Left ventricle myocardium inferior (tissue), 1 donor: ENCODE data around the gene ZNHIT1. TPM values are rescaled to one million over a fixed set of nuclear protein-coding genes. Genes with fewer than 3 reads are reported as not detected.

Experiments used
- DNase-seq: peaks from one replicate; pipeline ENCODE4 v3.0.0-alpha.2; 2020
- H3K27ac ChIP-seq: fragments of 200-600 bp; replicated peaks from 2 replicates; pipeline ENCODE4 v1.8.0; 2021
- H3K27me3 ChIP-seq: fragments of 200-600 bp; 2 replicates; pipeline ENCODE4 v1.8.0; 2021; ENCODE audit warnings: low read depth
- H3K36me3 ChIP-seq: fragments of 200-600 bp; 2 replicates; pipeline ENCODE4 v1.8.0; 2021
- H3K4me1 ChIP-seq: fragments of 200-600 bp; 2 replicates; pipeline ENCODE4 v1.8.0; 2021
- H3K4me3 ChIP-seq: fragments of 200-600 bp; 2 replicates; pipeline ENCODE4 v1.8.0; 2021; ENCODE audit warnings: mild to moderate bottlenecking, moderate library complexity
- H3K9me3 ChIP-seq: fragments of 200-600 bp; replicated peaks from 2 replicates; pipeline ENCODE4 v1.8.0; 2021
- intact Hi-C: fragments of 100-400 bp; cut with micrococcal nuclease; formaldehyde crosslinking; loops from one replicate; pipeline ENCODE4 v1.11.0; 2022
- total RNA-seq: library from RNA; stranded (reverse); fragmentation: NEBNext Ultra II Directional; extraction: Animal tissue kit (Norgen Biotek cat#: 25700); gene quantifications from one replicate; pipeline ENCODE4 v1.2.1, GENCODE V29; 2021
- TF ChIP-seq, protein P1 (sequence below): fragments of 200-600 bp; IDR thresholded peaks from 2 replicates; pipeline ENCODE4 v1.8.0; 2021; ENCODE audit warnings: antibody characterized with exemption, mild to moderate bottlenecking, borderline replicate concordance
- donor health status: DM: no; HTN: yes; CAD: no; lungs with severe emphysema.

ZNHIT1 gene
- total RNA-seq, 1 donor from 2014 or later: 56.9 TPM

DNA sequence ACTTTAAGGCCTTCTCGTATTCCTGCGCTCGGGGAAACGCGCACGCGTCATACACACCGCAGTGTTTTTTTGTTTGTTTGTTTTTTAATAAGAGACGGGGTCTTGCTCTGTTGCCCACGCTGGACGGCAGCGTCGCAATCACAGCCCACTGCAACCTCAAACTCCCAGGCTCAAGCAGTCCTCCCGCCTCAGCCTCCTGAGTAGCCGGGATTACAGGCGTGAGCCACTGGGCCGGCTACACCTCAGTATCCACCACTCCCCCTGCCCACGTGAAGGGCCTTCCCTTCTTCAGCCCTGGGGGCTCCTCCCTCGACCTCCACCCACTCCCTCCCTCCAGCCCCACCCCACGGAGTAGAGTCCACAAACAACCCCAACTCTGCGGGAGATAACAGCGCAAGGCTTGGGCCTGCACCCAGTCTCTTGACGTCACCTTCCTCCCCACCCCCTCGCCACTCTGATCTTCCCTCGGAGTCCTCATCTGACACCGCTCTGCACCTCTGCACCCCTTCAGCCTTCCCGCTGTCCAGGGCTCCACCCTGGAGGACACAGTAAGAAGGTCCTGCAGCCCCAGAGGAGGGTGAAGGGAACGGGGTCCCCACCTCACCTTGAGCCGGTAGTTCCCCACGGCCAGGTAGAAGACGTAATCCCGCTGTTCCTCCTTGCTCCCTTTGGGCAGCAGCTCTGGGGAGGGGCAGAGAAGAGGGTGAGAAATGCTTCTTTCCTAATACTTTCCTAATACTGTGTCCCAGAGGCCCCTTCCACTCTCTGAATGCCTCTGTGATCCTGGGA is 22.5 kb downstream of the ZNHIT1 start:
- Histone ChIP-seq H3K27me3 (no peaks in the 10 kb centered on the region), H3K9me3 (no peaks in the 10 kb centered on the region), H3K4me1 (peaks cover 84% of the 10 kb centered on the region), H3K4me3 (no peak overlapping the region), H3K36me3 (peaks cover 26% of the 10 kb centered on the region), H3K27ac (peak overlapping the region; percentile 87)
- no peak for DNase-seq
- TF ChIP-seq, protein P1, sequence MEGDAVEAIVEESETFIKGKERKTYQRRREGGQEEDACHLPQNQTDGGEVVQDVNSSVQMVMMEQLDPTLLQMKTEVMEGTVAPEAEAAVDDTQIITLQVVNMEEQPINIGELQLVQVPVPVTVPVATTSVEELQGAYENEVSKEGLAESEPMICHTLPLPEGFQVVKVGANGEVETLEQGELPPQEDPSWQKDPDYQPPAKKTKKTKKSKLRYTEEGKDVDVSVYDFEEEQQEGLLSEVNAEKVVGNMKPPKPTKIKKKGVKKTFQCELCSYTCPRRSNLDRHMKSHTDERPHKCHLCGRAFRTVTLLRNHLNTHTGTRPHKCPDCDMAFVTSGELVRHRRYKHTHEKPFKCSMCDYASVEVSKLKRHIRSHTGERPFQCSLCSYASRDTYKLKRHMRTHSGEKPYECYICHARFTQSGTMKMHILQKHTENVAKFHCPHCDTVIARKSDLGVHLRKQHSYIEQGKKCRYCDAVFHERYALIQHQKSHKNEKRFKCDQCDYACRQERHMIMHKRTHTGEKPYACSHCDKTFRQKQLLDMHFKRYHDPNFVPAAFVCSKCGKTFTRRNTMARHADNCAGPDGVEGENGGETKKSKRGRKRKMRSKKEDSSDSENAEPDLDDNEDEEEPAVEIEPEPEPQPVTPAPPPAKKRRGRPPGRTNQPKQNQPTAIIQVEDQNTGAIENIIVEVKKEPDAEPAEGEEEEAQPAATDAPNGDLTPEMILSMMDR: no peak
- intact Hi-C loops: no loop called here

DNA sequence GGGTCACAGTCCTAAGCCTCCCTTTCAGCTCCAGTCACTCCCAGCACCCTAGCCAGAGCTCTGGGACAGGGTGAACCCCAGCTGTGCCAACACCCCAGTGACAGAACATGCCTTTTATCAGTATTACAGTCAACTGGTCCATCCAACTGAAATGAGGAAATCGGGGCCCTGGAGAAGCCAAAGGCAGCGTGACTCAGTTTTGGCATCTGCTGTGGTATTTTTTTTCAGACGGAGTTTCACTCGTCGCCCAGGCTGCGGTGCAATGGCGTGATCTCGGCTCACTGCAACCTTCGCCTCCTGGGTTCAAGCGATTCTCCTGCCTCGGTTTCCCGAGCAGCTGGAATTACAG is 23.0 kb downstream of the ZNHIT1 start:
- intact Hi-C loops: no loop called here
- Histone ChIP-seq H3K36me3 (peaks cover 26% of the 10 kb centered on the region), H3K9me3 (no peaks in the 10 kb centered on the region), H3K27ac (peak overlapping the region; percentile 87), H3K27me3 (no peaks in the 10 kb centered on the region), H3K4me1 (peaks cover 90% of the 10 kb centered on the region), H3K4me3 (no peak overlapping the region)
- TF ChIP-seq, protein P1: no peak
- no peak for DNase-seq

DNA sequence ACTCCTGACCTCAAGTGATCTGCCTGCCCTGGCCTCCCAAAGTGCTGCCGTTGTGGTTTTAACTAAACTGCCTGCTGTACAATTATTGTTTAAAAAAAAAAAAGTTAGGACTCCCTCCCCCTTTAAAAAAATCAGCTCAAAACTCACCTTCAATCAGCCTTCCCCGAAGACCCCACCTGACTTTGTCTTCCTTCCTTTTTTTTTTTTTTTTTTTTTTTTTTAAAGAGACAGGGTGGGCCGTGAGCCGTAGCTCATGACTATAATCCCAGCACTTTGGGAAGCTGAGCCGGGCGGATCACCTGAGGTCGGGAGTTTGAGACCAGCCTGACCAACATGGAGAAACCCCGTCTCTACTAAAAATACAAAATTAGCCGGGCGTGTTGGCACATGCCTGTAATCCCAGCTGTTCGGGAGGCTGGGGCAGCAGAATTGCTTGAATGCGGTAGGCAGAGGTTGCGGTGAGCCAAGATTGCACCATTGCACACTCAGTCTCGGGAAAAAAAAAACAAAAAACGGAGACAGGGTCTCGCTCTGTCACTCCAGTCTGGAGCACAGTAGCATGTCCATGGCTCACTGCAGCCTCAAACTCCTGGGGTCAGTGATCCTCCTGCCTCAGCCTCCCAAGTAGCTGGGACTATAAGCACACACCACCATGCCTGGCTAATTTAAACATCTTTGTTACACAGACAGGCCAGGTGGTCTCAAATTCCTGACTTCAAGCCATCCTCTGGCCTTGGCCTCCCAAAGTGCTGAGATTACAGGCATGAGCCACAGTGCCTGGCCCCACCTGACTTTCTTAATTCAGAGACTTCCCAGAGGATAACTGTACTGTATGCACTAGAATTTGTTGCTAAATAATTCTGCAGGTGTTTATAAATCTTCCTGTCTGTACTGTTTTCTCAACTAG is 23.7 kb downstream of the ZNHIT1 start:
- Histone ChIP-seq H3K4me3 (no peak overlapping the region), H3K27me3 (no peaks in the 10 kb centered on the region), H3K27ac (peak overlapping the region; percentile 21), H3K4me1 (peaks cover 96% of the 10 kb centered on the region), H3K9me3 (no peaks in the 10 kb centered on the region), H3K36me3 (peaks cover 26% of the 10 kb centered on the region)
- TF ChIP-seq, protein P1: no peak
- DNase-seq: no peak
- intact Hi-C loops: no loop called here

DNA sequence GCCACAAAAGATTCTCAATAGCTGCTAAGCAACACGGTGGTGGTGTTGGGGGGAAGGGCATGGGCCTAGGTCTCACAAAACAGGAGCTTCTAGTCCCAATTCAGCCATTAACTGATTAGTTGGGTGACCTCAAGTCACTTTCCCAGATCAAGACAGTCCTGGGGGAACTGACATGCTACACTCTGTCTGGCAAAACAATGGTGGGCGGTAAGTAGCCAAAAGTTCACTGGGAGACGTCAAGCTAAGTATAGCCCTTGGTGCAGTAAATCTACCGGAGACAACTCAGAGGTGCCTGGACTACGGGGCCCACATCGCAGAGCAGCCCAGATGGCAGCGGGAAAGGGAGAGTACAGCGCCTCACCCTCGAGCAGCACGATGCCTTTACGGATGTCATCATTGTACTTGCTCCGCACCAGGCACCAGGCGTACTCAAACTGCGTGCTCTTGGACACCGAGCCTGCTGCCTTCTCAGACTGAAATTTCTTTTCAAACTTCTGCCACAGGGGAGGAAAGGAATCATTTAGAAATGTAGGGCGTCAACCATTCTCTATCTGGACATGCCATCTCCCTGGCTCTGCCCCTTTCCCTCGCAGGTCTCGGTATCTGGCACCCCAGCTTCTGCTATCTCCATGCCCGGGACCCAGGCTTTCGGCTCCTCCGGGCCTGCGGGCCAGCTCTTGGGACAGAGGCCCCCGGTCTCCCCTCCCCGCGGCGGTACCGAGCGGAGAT is 25.8 kb downstream of the ZNHIT1 start:
- TF ChIP-seq, protein P1: no peak
- Histone ChIP-seq H3K4me1 (peaks cover 77% of the 10 kb centered on the region), H3K27ac (peak overlapping the region; percentile 95), H3K27me3 (no peaks in the 10 kb centered on the region), H3K9me3 (no peaks in the 10 kb centered on the region), H3K36me3 (peaks cover 26% of the 10 kb centered on the region), H3K4me3 (peak overlapping the region; percentile 79)
- DNase-seq: no peak
- intact Hi-C loops: no loop called here
